Head of caudate nucleus (tissue), 42 donors: ENCODE data around the gene WRAP73.

Experiments
- DNase-seq, 42 donors: peaks; one replicate each; pipeline versions ENCODE4 v3.0.0 to v3.0.0-alpha.2; 2020 to 2021; ENCODE audit warnings: mixed read lengths in 7 of 42
- intact Hi-C: fragments of 100-400 bp; cut with DNase I; formaldehyde crosslinking; loops from one replicate; pipeline ENCODE4 v1.15.0; 2022

Gene WRAP73

GRCh38 chr1:3636531-3636930, 13.4 kb downstream of the WRAP73 start:
- intact Hi-C loops: no loop called here
- DNase-seq: peak in 1 of 42 donors; percentile 4

- DNase-seq: peak in 1 of 42 donors; percentile 7
- intact Hi-C loops: no loop called here
Observed at GRCh38 chr1:3636080-3636479, 13.8 kb downstream of the WRAP73 start.

GRCh38 chr1:3634059-3634800, 15.7 kb downstream of the WRAP73 start:
- intact Hi-C loops: no loop called here
- DNase-seq: no peak

- no peak for DNase-seq
- intact Hi-C loops: no loop called here
Observed at GRCh38 chr1:3633344-3634058, 16.4 kb downstream of the WRAP73 start.

GRCh38 chr1:3632716-3633343, 17.1 kb downstream of the WRAP73 start:
- intact Hi-C loops: no loop called here
- no peak for DNase-seq

GRCh38 chr1:3632298-3632697, 17.6 kb downstream of the WRAP73 start:
- intact Hi-C loops: no loop called here
- DNase-seq: no peak

GRCh38 chr1:3631320-3632260, 18.3 kb downstream of the WRAP73 start:
- DNase-seq: no peak

GRCh38 chr1:3630914-3631313, 19.0 kb downstream of the WRAP73 start:
- intact Hi-C loops: no loop called here
- DNase-seq: no peak

More at GRCh38 chr1:3631320-3632260, 18.3 kb downstream of the WRAP73 start:
- intact Hi-C loops: no loop called here

GRCh38 chr1:3630161-3630611, 19.7 kb downstream of the WRAP73 start:
- DNase-seq: no peak

GRCh38 chr1:3629561-3630160, 20.2 kb downstream of the WRAP73 start:
- intact Hi-C loops: no loop called here
- DNase-seq: no peak

More at GRCh38 chr1:3630161-3630611, 19.7 kb downstream of the WRAP73 start:
- intact Hi-C loops: no loop called here

- intact Hi-C loops: no loop called here
- DNase-seq: no peak
Observed at GRCh38 chr1:3628445-3628844, 21.5 kb downstream of the WRAP73 start.

- DNase-seq: no peak
Observed at GRCh38 chr1:3627515-3628253, 22.2 kb downstream of the WRAP73 start.

GRCh38 chr1:3626025-3626424, 23.9 kb downstream of the WRAP73 start:
- no peak for DNase-seq
- intact Hi-C loops: no loop called here

More at GRCh38 chr1:3627515-3628253, 22.2 kb downstream of the WRAP73 start:
- intact Hi-C loops: no loop called here

GRCh38 chr1:3625151-3625907, 24.6 kb downstream of the WRAP73 start:
- intact Hi-C loops: loop anchor here (2.0 kb wide), 1 partner anchor 25 kb away; the partner anchor contains the start of gene WRAP73
- DNase-seq: peak in 2 of 42 donors; percentile 12 to 30

GRCh38 chr1:3624200-3625136, 25.4 kb downstream of the WRAP73 start, which contains the start of gene TPRG1L:
TSS of gene TPRG1L (plus strand) at chr1:3625015. CDS start at chr1:3625073, 58 bp downstream.
- intact Hi-C loops: loop anchor here (2.0 kb wide), 1 partner anchor 26 kb away; the partner anchor contains the start of gene WRAP73
- peak; percentile 96 to 100 (median 99) for DNase-seq
